ENCODE measurements around the gene AFG3L2. TPM values are rescaled to one million over a fixed set of nuclear protein-coding genes. Genes with fewer than 3 reads are reported as not detected.

AFG3L2 gene
- total RNA-seq, 1 experiment from 2014 or later, result 73.5 TPM

DNA sequence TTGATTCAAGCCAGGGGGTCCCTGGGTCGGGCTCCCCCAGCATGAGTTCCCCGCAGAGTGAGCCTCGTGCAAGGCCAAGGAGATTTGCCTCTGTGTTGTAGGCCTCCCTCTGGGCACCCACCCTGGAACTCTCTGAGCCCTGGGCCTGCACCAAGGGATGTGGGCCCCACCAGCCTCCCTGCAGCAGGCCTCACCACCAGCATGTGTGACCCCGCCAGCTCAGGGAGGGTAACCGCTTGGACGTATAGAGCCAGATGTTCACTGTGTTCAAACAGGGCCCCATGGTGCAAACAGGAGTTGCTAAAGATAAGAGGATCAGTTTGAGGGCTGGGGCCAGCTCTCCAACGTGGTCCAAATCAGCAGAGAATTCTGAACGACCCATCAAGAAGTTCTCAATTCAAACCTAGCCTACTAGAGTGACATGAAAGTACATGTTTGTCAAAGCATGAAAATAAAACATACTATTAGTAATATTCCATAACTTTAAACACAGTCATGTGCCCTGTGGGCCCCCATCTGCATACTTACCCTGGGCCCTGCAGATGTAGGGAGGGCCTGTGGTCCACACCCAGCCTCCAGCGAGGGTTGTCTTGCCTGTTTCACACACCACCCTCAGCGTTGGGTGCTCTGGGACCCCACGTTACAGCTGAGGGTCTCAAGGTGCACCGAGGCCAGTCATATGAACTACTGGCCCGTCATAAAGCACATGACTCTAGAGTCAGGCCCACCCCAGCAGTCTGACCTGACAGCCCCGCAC, 74.5 kb downstream of the AFG3L2 start:
- H2BK15ac ChIP-seq (ENCODE audit: low read depth, low read length), result no peak overlapping the region
- no peak overlapping the region for H2BK20ac ChIP-seq (ENCODE audit: low read depth, low read length, poor library complexity, severe bottlenecking)
- Mint-ChIP-seq H3K27ac (no peak overlapping the region), H3K9me3 (peaks cover 4 to 6% of the 10 kb centered on the region in 2 experiments; a peak in 4 of 5 replicates), H3K36me3 (ENCODE audit: insufficient read depth in 1 of 3, low read depth in 3 of 3) (0 out of 7 replicates have a peak, but pooled peaks cover 0 to 3% (median 0%) of the 10 kb centered on the region in 3 experiments), H3K4me3 (no peak overlapping the region), H3K4me1 (peaks cover 20 to 25% of the 10 kb centered on the region in 2 experiments), H3K27me3 (ENCODE audit: low read depth) (peaks cover 31% of the 10 kb centered on the region)
- no peak for DNase-seq
- H3K9me3 ChIP-seq (ENCODE audit: control insufficient read depth, low read depth, low read length), result no peaks in the 10 kb centered on the region
- H3K23me2 ChIP-seq (ENCODE audit: insufficient read length, low read depth, low read length, poor library complexity, severe bottlenecking), result peaks cover 6% of the 10 kb centered on the region
- no peak overlapping the region for H3K14ac ChIP-seq (ENCODE audit: insufficient read depth, low read length)
- no peak overlapping the region for H3K9ac ChIP-seq (ENCODE audit: extremely low read depth, insufficient read length, low read length)
- peaks cover 4% of the 10 kb centered on the region; the same call in 1 of the 2 replicates for H3K4me1 ChIP-seq (ENCODE audit: insufficient read depth, low read length)
- no peak overlapping the region for H3K23ac ChIP-seq (ENCODE audit: insufficient read length, low read depth, low read length)
- no peak overlapping the region for H2BK12ac ChIP-seq (ENCODE audit: insufficient read length, low read depth, low read length)
- no peaks in the 10 kb centered on the region for H4K20me1 ChIP-seq (ENCODE audit: control insufficient read depth, insufficient read depth, insufficient read length)
- no peak overlapping the region for H2AFZ ChIP-seq (ENCODE audit: low read length)
- no CpG with 5 or more reads among the region's 14 CpGs for WGBS (ENCODE audit: extremely low coverage, insufficient read length, low lambda C conversion rate)
- H2BK5ac ChIP-seq (ENCODE audit: insufficient read length, low read length), result no peak overlapping the region
- no peak overlapping the region for H2BK120ac ChIP-seq (ENCODE audit: low read depth, low read length, poor library complexity, severe bottlenecking)
- H3K79me2 ChIP-seq (ENCODE audit: insufficient read depth, low read length), result no peaks in the 10 kb centered on the region
- H4K5ac ChIP-seq (ENCODE audit: insufficient read length, low read depth, low read length), result no peak overlapping the region
- H3K79me1 ChIP-seq (ENCODE audit: insufficient read depth, low read depth, low read length, poor library complexity, severe bottlenecking), result no peaks in the 10 kb centered on the region
- H4K91ac ChIP-seq (ENCODE audit: insufficient read length, low read depth, low read length), result no peak overlapping the region
- no peak overlapping the region for H3K56ac ChIP-seq (ENCODE audit: insufficient read length, low read depth, low read length)
- no peak overlapping the region for H2AK5ac ChIP-seq (ENCODE audit: insufficient read length, low read length)
- no peak overlapping the region for H3K4ac ChIP-seq (ENCODE audit: low read depth, low read length)
- TF ChIP-seq, protein P1, sequence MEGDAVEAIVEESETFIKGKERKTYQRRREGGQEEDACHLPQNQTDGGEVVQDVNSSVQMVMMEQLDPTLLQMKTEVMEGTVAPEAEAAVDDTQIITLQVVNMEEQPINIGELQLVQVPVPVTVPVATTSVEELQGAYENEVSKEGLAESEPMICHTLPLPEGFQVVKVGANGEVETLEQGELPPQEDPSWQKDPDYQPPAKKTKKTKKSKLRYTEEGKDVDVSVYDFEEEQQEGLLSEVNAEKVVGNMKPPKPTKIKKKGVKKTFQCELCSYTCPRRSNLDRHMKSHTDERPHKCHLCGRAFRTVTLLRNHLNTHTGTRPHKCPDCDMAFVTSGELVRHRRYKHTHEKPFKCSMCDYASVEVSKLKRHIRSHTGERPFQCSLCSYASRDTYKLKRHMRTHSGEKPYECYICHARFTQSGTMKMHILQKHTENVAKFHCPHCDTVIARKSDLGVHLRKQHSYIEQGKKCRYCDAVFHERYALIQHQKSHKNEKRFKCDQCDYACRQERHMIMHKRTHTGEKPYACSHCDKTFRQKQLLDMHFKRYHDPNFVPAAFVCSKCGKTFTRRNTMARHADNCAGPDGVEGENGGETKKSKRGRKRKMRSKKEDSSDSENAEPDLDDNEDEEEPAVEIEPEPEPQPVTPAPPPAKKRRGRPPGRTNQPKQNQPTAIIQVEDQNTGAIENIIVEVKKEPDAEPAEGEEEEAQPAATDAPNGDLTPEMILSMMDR (conservative IDR thresholded peaks at IDR 0.05), result no peak
- no peak overlapping the region for H3K4me2 ChIP-seq (ENCODE audit: insufficient read depth, insufficient read length, low read length)
- peaks cover 7% of the 10 kb centered on the region; the same call in 1 of the 2 replicates for H3K27me3 ChIP-seq (ENCODE audit: insufficient read depth, low read length)
- H3K18ac ChIP-seq (ENCODE audit: insufficient read length, low read depth, low read length), result no peak overlapping the region
- H3T11ph ChIP-seq (ENCODE audit: low read length), result no peak overlapping the region
- H3K27ac ChIP-seq (ENCODE audit: insufficient read length, low read depth, low read length), result no peak overlapping the region
- H4K8ac ChIP-seq (replicated peaks; ENCODE audit: insufficient read length, low read depth, low read length), result no peak overlapping the region
